SK-N-SH treated with all-trans-retinoic acid at 6 μM for 48 hours (cell line): Measurements from ENCODE around the gene XPO1.
"Not testable (repeated sequence)": the region's sequence is repeated elsewhere in the genome, so short reads cannot be mapped to it uniquely, and the experiment has no call there.

ENCODE experiments used
- ATAC-seq: fragments of 200-7000 bp; cut with Tn5 transposase; 3 replicates; pipeline ENCODE4 v1.9.1; 2020; ENCODE audit warnings: mild to moderate bottlenecking, moderate library complexity
- ARNTL ChIP-seq: fragments of 450-650 bp; formaldehyde crosslinking; IDR thresholded peaks from 2 replicates; pipeline ENCODE4 v1.5.0; 2020; ENCODE audit warnings: low read depth, mild to moderate bottlenecking, moderate library complexity, borderline replicate concordance
- CREB5 ChIP-seq: fragments of 250-450 bp; sonication (Bioruptor Pico); IDR thresholded peaks from 2 replicates; pipeline ENCODE4 v1.5.1; 2020; ENCODE audit warnings: low read depth, mild to moderate bottlenecking, moderate library complexity
- CSDC2 ChIP-seq: fragments of 250-450 bp; sonication (Bioruptor Pico); IDR thresholded peaks from 2 replicates; pipeline ENCODE4 v1.5.0; 2020; ENCODE audit warnings: mild to moderate bottlenecking, moderate library complexity
- ESRRG ChIP-seq: fragments of 250-450 bp; sonication (Bioruptor Pico); IDR thresholded peaks from 2 replicates; pipeline ENCODE4 v1.6.1; 2021; ENCODE audit warnings: mild to moderate bottlenecking
- ISL1 ChIP-seq: fragments of 250-450 bp; sonication (Bioruptor Pico); IDR thresholded peaks from 2 replicates; pipeline ENCODE4 v2.1.2; 2022; ENCODE audit warnings: mild to moderate bottlenecking, moderate library complexity
- OSR1 ChIP-seq: fragments of 250-450 bp; sonication (Bioruptor Pico); IDR thresholded peaks from 2 replicates; pipeline ENCODE4 v1.8.0; 2022; ENCODE audit warnings: moderate library complexity, mild to moderate bottlenecking, inconsistent platforms
- SNAI2 ChIP-seq: fragments of 250-450 bp; sonication (Bioruptor Pico); IDR thresholded peaks from 2 replicates; pipeline ENCODE4 v1.5.0; 2020; ENCODE audit warnings: mild to moderate bottlenecking, moderate library complexity
- TOX ChIP-seq: fragments of 250-450 bp; sonication (Bioruptor Pico); IDR thresholded peaks from 2 replicates; pipeline ENCODE4 v1.8.0; 2021; ENCODE audit warnings: mild to moderate bottlenecking, moderate library complexity, borderline replicate concordance
- TSHZ2 ChIP-seq: fragments of 250-450 bp; sonication (Bioruptor Pico); IDR thresholded peaks from 2 replicates; pipeline ENCODE4 v1.5.0; 2020; ENCODE audit warnings: mild to moderate bottlenecking, moderate library complexity
- ZC3H10 ChIP-seq: fragments of 250-450 bp; sonication (Bioruptor Pico); IDR thresholded peaks from 2 replicates; pipeline ENCODE4 v1.5.1; 2021; ENCODE audit warnings: mild to moderate bottlenecking, moderate library complexity
- ZFP3 ChIP-seq: fragments of 250-450 bp; sonication (Bioruptor Pico); IDR thresholded peaks from 2 replicates; pipeline ENCODE4 v1.5.0; 2020; ENCODE audit warnings: mild to moderate bottlenecking, moderate library complexity
- ZNF565 ChIP-seq: fragments of 450-650 bp; formaldehyde crosslinking; conservative IDR thresholded peaks from 2 replicates; pipeline ENCODE4 v1.5.0; 2020; ENCODE audit warnings: low read depth, mild to moderate bottlenecking, moderate library complexity
- TF ChIP-seq, protein P1 (sequence below): fragments of 250-450 bp; sonication (Bioruptor Pico); IDR thresholded peaks from 2 replicates; pipeline ENCODE4 v1.8.0; 2021; ENCODE audit warnings: low read depth, mild to moderate bottlenecking, moderate library complexity, borderline replicate concordance
- TF ChIP-seq, protein P2 (sequence below): fragments of 250-450 bp; sonication (Bioruptor Pico); IDR thresholded peaks from 2 replicates; pipeline ENCODE4 v1.5.1; 2021; ENCODE audit warnings: mild to moderate bottlenecking, moderate library complexity
- TF ChIP-seq, protein P3 (sequence below): fragments of 250-450 bp; sonication (Bioruptor Pico); IDR thresholded peaks from 2 replicates; pipeline ENCODE4 v1.8.0; 2020; ENCODE audit warnings: mild to moderate bottlenecking, moderate library complexity, borderline replicate concordance

Gene XPO1

GRCh38 chr2:61550375-61551209 lies 12.4 kb upstream of the XPO1 start:
- ATAC-seq = no peak

DNA sequence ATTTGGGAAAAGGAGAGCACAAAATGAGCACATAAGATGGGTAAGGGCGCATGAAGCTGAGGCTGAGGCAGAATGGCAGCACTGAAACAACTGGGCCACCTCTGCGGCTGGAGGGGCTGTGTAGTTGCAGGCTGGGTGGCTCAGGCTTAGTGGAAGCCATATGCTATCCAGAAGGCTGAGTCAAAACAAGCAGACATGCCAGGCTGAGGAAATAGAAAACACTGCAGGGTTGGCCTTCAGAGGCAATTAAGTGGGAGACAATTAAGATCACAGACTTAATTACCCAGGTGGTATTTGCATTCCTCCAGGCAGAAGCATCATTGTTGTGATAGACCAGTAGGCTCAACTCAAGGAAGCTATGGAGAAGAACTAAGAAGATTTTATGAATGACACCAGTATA lies 11.4 kb upstream of the XPO1 start:
- ATAC-seq = no peak
- TF ChIP-seq ARNTL = no peak

More at GRCh38 chr2:61550375-61551209, 12.4 kb upstream of the XPO1 start:
- TF ChIP-seq TOX (CRISPR knock-in tag) = no peak
- TF ChIP-seq OSR1 (CRISPR knock-in tag) = no peak
- TF ChIP-seq CSDC2 (CRISPR knock-in tag) = no peak
- TF ChIP-seq CREB5 = no peak

GRCh38 chr2:61543062-61543461 lies 4.9 kb upstream of the XPO1 start:
- TF ChIP-seq, protein P1, sequence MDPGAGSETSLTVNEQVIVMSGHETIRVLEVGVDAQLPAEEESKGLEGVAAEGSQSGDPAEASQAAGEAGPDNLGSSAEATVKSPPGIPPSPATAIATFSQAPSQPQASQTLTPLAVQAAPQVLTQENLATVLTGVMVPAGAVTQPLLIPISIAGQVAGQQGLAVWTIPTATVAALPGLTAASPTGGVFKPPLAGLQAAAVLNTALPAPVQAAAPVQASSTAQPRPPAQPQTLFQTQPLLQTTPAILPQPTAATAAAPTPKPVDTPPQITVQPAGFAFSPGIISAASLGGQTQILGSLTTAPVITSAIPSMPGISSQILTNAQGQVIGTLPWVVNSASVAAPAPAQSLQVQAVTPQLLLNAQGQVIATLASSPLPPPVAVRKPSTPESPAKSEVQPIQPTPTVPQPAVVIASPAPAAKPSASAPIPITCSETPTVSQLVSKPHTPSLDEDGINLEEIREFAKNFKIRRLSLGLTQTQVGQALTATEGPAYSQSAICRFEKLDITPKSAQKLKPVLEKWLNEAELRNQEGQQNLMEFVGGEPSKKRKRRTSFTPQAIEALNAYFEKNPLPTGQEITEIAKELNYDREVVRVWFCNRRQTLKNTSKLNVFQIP (CRISPR knock-in tag) = no peak
- no peak for TF ChIP-seq ESRRG
- no peak for TF ChIP-seq TOX (CRISPR knock-in tag)
- TF ChIP-seq ZC3H10 = no peak
- no peak for TF ChIP-seq CREB5
- TF ChIP-seq TSHZ2 (CRISPR knock-in tag) = no peak
- TF ChIP-seq ZFP3 (CRISPR knock-in tag) = no peak
- no peak for TF ChIP-seq ZNF565 (CRISPR knock-in tag)
- TF ChIP-seq, protein P2, sequence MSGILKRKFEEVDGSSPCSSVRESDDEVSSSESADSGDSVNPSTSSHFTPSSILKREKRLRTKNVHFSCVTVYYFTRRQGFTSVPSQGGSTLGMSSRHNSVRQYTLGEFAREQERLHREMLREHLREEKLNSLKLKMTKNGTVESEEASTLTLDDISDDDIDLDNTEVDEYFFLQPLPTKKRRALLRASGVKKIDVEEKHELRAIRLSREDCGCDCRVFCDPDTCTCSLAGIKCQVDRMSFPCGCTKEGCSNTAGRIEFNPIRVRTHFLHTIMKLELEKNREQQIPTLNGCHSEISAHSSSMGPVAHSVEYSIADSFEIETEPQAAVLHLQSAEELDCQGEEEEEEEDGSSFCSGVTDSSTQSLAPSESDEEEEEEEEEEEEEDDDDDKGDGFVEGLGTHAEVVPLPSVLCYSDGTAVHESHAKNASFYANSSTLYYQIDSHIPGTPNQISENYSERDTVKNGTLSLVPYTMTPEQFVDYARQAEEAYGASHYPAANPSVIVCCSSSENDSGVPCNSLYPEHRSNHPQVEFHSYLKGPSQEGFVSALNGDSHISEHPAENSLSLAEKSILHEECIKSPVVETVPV = no peak
- TF ChIP-seq ISL1 = no peak
- TF ChIP-seq, all 23 proteins: peak for 0
- ATAC-seq = no peak

DNA sequence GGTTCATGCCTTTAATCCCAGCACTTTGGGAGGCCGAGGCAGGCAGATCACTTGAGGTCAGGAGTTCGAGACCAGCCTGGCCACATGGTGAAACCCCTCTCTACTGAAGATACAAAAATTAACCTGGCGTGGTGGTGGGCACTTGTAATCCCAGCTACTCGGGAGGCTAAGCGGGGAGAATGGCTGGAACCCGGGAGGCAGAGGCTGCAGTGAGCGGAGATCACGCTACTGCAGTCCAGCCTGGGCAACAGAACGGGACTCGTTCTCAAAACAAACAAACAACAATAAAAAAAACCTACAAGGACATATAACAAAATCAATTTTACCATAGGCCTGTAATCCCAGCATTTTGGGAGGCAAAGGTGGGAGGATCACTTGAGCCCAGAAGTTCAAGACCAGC lies 2.0 kb upstream of the XPO1 start:
- not testable (repeated sequence) for ATAC-seq

DNA sequence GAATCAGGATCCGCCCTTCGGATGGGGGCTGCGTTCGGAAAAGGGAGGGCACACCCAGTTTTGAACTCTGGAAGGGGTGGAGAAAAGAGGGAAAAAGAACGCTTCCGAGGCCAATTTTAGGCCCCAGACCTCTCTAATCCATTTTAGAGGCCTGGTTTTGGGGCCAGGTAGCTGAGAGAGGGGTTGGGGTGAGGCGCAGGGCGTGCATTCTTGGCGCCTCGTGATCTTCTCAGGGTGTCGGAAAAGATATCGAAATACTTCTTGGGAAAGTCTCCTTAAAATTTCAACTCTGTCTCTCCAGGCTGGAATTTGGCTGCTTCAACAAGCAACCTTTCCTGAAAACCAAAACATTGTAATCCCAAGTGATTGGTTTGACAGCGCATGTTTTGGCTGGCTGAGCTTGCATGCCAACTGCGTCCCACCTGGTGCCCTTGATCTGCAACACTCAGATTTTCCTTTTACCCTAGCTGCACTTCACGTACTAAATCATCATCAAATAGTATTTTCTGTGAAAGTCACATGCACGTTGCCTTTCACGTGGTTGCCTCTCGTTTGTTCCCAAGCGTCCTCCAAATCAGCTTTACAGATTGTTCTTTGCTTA lies 864 bp upstream of the XPO1 start:
- TF ChIP-seq SNAI2 (CRISPR knock-in tag) = no peak
- TF ChIP-seq ESRRG = no peak
- no peak for TF ChIP-seq ARNTL
- TF ChIP-seq, protein P3, sequence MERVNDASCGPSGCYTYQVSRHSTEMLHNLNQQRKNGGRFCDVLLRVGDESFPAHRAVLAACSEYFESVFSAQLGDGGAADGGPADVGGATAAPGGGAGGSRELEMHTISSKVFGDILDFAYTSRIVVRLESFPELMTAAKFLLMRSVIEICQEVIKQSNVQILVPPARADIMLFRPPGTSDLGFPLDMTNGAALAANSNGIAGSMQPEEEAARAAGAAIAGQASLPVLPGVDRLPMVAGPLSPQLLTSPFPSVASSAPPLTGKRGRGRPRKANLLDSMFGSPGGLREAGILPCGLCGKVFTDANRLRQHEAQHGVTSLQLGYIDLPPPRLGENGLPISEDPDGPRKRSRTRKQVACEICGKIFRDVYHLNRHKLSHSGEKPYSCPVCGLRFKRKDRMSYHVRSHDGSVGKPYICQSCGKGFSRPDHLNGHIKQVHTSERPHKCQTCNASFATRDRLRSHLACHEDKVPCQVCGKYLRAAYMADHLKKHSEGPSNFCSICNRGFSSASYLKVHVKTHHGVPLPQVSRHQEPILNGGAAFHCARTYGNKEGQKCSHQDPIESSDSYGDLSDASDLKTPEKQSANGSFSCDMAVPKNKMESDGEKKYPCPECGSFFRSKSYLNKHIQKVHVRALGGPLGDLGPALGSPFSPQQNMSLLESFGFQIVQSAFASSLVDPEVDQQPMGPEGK (CRISPR knock-in tag) = peak; percentile 83; the same call in 1 of the 2 replicates
- ATAC-seq = no peak
